GDM1 (cell line): Measurements from ENCODE around the gene ARPC5L.

Experiments used
- DNase-seq: peaks from one replicate; lab custom pipeline; 2025; lab: John Stamatoyannopoulos, UW

ARPC5L gene

GRCh38 chr9:124868511-124869465, 6.9 kb downstream of the ARPC5L start:
- peak; percentile 88 for DNase-seq

- DNase-seq = no peak
Measured at GRCh38 chr9:124869466-124869985, 7.6 kb downstream of the ARPC5L start.

DNA sequence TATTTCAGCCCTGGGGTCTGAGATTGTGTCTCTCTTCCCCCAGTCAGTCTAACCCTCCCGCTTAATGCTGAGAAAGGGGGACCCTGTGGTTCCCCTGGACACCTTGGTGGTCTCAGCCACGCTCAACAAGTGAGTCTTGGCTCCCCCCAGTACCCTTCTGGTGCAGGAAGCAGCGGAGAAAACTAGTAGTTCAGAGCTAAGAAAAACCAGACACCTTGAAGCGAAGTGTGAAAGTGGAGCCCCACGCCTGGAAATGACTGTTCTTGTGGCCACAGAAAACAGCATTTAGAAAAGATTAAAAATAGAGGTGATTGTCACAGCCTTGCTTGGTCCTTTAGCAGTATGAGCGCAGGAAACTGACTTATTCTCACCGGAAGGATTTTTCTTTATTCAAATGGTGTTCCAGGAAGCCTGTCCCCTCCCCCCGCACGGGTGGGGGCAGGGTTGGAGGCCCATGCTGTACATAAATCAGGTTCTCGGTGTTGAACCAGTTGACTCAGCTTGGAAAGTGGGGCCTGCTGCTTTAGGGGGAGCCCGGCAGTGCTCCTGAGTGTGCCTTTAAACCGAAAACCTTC, 8.1 kb downstream of the ARPC5L start:
- peak; percentile 47 for DNase-seq

DNA sequence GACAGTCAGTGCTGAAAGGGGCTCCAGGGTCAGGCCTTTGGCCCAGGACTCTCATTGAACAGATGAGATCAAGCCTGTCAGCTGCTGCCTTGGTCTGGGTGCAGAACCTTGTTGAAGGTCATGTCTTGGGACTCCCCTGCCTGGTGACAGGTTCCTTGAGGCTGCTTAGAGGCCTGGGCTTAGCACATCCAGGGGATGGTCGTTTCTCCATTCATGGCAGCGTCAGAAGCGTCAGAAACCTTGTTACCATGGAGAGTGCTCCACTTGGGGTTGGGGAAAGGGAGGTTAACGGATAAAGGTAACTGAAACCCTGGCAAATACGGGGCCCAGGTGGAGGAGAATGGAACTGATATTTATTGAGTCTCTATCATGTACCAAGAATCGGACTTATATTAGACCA, 8.8 kb downstream of the ARPC5L start:
- no peak for DNase-seq

- no peak for DNase-seq
Measured at GRCh38 chr9:124871156-124871561, 9.2 kb downstream of the ARPC5L start.

GRCh38 chr9:124873664-124874063, 11.7 kb downstream of the ARPC5L start:
- no peak for DNase-seq

GRCh38 chr9:124875501-124875900, 13.6 kb downstream of the ARPC5L start:
- DNase-seq = no peak

GRCh38 chr9:124877021-124877782, 15.3 kb downstream of the ARPC5L start:
- DNase-seq = no peak

- DNase-seq = no peak
Measured at GRCh38 chr9:124878021-124878420, 16.1 kb downstream of the ARPC5L start.

GRCh38 chr9:124878518-124878917, 16.6 kb downstream of the ARPC5L start:
- DNase-seq = no peak

DNA sequence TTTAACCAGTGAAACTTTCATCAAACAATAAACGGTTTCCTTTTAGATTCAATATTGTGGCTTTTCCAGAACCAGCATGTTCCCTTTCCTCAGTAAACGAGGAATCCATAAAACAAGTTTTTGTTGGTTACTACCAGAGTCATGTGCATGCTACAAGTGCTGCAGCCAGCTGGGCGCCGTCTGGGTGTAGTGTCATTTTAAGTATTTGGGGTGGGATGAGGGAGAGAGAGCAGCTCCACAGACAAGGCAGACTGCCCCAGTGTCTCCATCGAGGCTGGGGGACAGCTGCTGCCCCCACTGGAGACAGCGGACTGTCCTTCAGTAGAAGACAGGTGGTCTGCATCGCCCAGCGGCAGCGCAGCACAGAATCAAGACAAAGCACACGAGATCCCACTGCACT, 17.3 kb downstream of the ARPC5L start:
- no peak for DNase-seq

- no peak for DNase-seq
Measured at GRCh38 chr9:124880501-124880900, 18.6 kb downstream of the ARPC5L start.

- no peak for DNase-seq
Measured at GRCh38 chr9:124881138-124881743, 19.3 kb downstream of the ARPC5L start.

GRCh38 chr9:124882231-124882630, 20.3 kb downstream of the ARPC5L start:
- no peak for DNase-seq

DNA sequence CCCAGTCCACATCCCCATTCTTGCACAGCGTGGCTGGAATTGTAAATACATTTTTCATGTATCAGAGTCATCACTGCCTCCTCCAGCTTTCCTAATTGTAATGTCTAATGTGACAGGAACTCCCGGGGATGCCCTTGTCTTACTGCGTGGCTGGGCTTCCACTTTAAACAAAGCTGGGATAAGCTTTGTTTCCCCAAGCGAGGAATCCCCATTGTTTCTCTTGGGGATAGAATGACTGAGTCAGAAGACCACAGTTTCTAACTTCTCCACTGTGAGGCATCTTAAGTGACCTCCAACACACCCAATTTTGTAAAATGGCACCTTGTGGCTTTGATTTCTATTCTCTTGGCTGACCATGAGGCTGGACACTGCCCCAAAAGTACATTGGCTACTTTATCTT, 22.4 kb downstream of the ARPC5L start:
- no peak for DNase-seq

GRCh38 chr9:124885551-124885950, 23.6 kb downstream of the ARPC5L start:
- DNase-seq = no peak

DNA sequence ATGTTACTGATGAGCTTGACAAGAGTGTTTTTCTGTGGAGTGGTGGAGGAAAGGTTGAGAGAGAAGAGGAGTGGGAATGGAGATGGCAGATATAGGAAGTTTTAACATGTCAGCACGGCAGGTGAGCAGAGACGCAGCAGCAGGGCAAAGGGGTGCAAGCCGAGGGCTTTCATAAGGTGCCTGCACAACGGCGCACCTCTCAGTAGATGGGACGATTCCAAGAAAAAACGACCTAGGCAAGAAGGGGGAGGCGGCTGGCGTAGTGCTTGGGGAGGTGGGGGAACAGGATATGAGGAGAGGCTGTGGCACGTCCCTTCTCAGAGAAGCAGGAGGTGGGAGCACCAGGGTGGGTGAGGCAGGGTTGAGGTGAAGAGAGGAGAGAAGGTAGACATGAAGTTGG, 24.5 kb downstream of the ARPC5L start:
- no peak for DNase-seq

GRCh38 chr9:124886866-124887492, 25.0 kb downstream of the ARPC5L start:
- no peak for DNase-seq

DNA sequence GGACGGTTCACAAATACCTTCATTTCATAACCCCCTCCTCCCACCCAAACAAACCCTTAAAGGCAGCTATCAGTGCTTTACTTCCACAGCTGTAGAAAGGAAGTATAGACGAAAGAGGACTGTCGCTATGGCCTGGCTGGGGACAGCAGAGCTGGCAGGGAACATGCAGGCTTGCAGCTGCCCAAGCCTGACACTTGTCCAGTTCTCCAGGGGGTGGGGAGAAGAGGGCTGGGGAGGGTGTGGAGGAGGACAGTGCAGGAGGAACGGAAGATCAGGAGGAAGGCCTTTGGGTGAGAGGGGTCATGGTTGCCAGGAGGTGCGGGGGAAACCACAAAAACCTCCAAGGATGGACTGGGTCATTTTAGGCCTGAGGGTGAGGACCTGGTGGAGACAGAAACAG, 25.9 kb downstream of the ARPC5L start:
- no peak for DNase-seq

- no peak for DNase-seq
Measured at GRCh38 chr9:124889006-124889405, 27.1 kb downstream of the ARPC5L start.

GRCh38 chr9:124890179-124890578, 28.2 kb downstream of the ARPC5L start:
- no peak for DNase-seq
